ENCODE results near the gene DHX30.
"Not testable (repeated sequence)": the region's sequence is repeated elsewhere in the genome, so short reads cannot be mapped to it uniquely, and the experiment has no call there.

Gene DHX30

GRCh38 chr3:47877719-47878118 lies 74.8 kb downstream of the DHX30 start:
- Mint-ChIP-seq H3K27me3 (no peaks in the 10 kb centered on the region), H3K4me3 (no peak overlapping the region), H3K27ac (no peak overlapping the region), H3K4me1 (peaks cover 4% of the 10 kb centered on the region), H3K9me3 (no peaks in the 10 kb centered on the region), H3K36me3 (peaks cover 5% of the 10 kb centered on the region)

GRCh38 chr3:47882338-47882737 lies 79.4 kb downstream of the DHX30 start:
- Mint-ChIP-seq H3K27ac (no peak overlapping the region), H3K4me3 (no peak overlapping the region), H3K36me3 (peaks cover 14% of the 10 kb centered on the region), H3K27me3 (no peaks in the 10 kb centered on the region), H3K9me3 (no peaks in the 10 kb centered on the region), H3K4me1 (peaks cover 4% of the 10 kb centered on the region)

DNA sequence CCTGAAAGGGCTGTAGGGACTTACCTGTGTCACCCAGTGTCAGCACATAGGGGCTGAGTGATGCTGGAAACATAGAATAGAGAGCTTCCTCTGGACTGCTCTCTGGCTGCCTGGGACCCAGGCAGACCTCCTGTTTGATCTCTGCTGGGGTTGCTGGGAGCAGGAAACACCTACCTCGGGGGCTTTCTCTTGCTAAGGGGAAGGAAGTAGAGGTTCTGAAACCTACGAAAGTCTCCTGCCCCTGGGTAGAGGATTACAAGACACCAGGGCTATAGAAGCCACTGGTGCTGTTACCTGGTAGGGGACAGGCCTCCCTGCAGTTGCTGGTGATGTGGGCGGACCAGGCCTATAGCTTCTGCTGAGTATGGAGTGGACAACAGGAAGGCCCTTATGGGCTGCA lies 81.7 kb downstream of the DHX30 start:
- H3K27me3 Mint-ChIP-seq = no peaks in the 10 kb centered on the region
- no peak overlapping the region for H3K4me3 Mint-ChIP-seq
- no peak overlapping the region for H3K27ac Mint-ChIP-seq
- no peaks in the 10 kb centered on the region for H3K4me1 Mint-ChIP-seq
- no peaks in the 10 kb centered on the region for H3K9me3 Mint-ChIP-seq
- peaks cover 14% of the 10 kb centered on the region for H3K36me3 Mint-ChIP-seq

GRCh38 chr3:47885168-47885567 lies 82.2 kb downstream of the DHX30 start:
- Mint-ChIP-seq H3K36me3 (peaks cover 14% of the 10 kb centered on the region), H3K27ac (no peak overlapping the region)

DNA sequence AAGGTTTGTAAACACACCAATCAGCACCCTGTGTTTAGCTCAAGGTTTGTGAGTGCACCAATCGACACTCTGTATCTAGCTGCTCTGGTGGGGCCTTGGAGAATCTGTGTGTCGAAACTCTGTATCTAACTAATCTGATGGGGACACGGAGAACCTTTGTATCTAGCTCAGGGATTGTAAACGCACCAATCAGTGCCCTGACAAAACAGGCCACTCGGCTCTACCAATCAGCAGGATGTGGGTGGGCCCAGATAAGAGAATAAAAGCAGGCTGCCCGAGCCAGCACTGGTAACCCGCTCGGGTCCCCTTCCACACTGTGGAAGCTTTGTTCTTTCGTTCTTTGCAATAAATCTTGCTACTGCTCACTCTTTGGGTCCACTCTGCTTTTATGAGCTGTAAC lies 85.1 kb downstream of the DHX30 start:
- not testable (repeated sequence) for H3K27ac Mint-ChIP-seq, H3K9me3 Mint-ChIP-seq, H3K4me1 Mint-ChIP-seq, H3K27me3 Mint-ChIP-seq, H3K4me3 Mint-ChIP-seq
- H3K36me3 Mint-ChIP-seq = peaks cover 16% of the 10 kb centered on the region

More at GRCh38 chr3:47885168-47885567, 82.2 kb downstream of the DHX30 start:
- Mint-ChIP-seq H3K4me1 (no peaks in the 10 kb centered on the region), H3K4me3 (no peak overlapping the region), H3K9me3 (no peaks in the 10 kb centered on the region), H3K27me3 (no peaks in the 10 kb centered on the region)

DNA sequence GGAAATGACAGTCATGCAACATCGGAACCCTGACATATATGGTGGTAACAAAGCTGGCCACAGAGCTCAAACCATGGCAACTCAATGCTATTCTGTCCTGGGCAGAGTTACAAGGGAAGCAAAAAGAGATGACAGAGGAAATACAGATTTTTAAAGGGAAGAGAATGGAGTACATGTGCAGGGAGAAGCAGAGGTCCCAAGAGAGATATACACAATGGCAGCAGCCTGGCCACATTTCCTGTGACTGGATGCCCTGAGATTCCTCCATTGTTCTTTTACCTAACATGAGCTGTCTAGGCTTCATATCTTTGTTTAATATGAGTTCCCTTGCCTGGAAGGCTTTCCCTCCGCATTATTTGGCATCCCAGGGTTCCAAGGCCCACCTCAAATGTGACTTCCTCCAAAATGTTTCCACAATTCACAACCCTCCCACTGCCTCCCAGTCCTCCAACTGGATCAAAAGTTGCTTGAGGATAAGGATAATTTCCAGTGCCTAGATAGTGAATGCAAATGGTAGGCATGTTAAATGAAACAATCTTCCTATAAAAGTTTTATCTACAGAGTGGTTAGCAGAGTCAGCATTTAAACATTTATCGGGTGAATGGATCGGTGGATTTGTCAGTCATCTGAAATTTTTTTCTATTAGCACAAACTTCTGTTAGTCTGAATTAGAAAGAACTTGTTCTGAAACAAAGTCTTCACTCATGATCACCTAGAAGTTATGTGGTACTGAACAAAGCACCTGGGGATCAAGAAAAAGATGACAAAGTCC lies 86.2 kb downstream of the DHX30 start:
- Mint-ChIP-seq H3K27me3 (no peaks in the 10 kb centered on the region), H3K9me3 (no peaks in the 10 kb centered on the region), H3K4me3 (no peak overlapping the region), H3K36me3 (peaks cover 18% of the 10 kb centered on the region), H3K27ac (no peak overlapping the region), H3K4me1 (no peaks in the 10 kb centered on the region)

DNA sequence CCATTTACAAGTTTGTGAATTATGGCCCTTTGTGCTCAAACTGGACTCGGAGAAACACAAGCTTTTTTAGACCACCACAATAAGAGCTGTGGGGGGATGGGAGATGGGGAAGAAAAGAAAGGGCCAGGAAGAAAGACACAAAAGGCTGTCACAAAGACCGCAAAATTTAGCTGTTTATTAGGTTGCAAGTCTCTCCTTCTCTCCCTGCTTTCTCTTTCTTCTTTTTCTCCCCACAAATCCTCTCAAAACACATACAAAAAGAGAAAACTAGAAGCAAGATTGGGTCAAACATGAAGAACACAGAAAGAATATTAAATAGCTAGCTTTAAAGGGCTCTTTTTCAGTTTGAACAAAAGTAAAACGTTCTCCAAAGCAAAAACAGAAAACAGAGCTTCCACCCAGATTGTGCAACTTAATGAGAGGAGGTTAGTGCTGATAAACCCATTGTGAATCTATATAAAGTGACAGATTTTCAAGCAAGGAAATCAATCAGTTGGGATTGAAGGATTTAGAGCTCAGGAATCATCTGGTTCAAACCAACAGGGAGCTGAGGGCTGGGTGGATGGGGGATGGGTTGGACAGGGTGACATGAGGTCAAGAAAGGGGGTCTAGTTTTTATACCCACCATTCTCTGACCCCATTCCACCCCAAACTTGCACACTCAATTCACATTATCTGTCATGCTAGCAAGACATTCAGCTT lies 87.3 kb downstream of the DHX30 start:
- H3K9me3 Mint-ChIP-seq = no peaks in the 10 kb centered on the region
- H3K4me3 Mint-ChIP-seq = no peak overlapping the region
- no peaks in the 10 kb centered on the region for H3K27me3 Mint-ChIP-seq
- no peaks in the 10 kb centered on the region for H3K4me1 Mint-ChIP-seq
- H3K27ac Mint-ChIP-seq = no peak overlapping the region
- H3K36me3 Mint-ChIP-seq = peaks cover 9% of the 10 kb centered on the region

DNA sequence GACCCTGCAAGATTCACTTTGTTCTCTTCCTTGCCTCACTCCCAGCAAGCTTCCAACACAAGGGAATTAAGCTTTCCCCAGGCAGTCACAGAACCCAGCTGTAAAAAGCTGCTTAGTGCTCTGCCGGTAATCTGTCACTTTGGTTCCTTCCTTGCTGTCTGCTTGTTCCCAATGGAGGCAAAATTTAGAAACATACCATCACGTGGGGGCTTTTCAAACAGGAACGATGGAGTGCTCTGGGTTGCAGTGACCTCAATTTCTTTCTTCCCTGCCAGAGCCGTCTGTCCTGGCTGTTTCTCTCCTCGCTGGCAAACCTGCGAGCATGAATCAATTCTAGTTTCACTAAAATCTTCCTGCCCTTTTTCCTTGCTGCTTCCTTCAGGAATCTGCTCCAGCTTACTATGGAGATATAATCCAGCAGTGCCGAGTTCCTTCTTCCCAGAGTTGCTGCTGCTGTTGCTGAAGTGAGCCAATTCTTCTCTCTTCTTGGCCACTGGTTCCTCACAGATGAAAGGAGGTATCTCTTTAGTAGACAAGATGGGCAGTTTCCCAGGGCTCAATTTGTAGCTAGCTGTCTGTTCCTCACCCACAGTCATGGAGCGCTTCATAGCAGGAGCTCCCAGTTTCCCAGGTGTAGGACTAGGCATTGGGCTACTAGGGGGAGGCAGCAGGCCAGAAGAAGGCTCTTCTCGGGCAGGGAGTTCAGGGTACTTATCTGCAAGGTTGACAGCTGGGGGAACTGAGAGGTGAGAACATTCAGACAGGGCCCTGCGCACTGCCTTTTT lies 88.1 kb downstream of the DHX30 start:
- no peak overlapping the region for H3K27ac Mint-ChIP-seq
- peaks cover 7% of the 10 kb centered on the region for H3K36me3 Mint-ChIP-seq
- no peaks in the 10 kb centered on the region for H3K9me3 Mint-ChIP-seq
- no peak overlapping the region for H3K4me3 Mint-ChIP-seq
- no peaks in the 10 kb centered on the region for H3K27me3 Mint-ChIP-seq
- no peaks in the 10 kb centered on the region for H3K4me1 Mint-ChIP-seq

DNA sequence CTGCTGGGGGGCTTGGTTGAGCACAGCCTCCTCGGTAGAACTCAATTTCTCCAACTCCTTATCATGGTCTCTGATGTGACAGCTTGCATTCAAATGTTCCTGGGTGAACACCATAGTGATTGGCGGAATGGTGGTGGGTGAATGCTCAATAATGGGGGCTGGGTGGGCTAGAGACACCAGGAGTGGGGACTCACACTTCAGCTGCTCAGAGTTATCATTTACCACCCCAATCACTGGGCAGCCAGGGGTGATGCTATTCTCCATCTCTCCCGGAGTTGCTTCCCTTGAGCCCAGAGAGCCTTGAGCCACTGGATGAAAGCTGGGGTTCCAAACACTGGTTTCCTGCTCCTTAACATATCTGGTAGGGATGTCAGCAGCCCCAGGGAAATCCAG lies 88.7 kb downstream of the DHX30 start:
- Mint-ChIP-seq H3K27me3 (no peaks in the 10 kb centered on the region), H3K9me3 (no peaks in the 10 kb centered on the region), H3K4me1 (no peaks in the 10 kb centered on the region), H3K36me3 (peaks cover 6% of the 10 kb centered on the region), H3K27ac (no peak overlapping the region), H3K4me3 (no peak overlapping the region)

DNA sequence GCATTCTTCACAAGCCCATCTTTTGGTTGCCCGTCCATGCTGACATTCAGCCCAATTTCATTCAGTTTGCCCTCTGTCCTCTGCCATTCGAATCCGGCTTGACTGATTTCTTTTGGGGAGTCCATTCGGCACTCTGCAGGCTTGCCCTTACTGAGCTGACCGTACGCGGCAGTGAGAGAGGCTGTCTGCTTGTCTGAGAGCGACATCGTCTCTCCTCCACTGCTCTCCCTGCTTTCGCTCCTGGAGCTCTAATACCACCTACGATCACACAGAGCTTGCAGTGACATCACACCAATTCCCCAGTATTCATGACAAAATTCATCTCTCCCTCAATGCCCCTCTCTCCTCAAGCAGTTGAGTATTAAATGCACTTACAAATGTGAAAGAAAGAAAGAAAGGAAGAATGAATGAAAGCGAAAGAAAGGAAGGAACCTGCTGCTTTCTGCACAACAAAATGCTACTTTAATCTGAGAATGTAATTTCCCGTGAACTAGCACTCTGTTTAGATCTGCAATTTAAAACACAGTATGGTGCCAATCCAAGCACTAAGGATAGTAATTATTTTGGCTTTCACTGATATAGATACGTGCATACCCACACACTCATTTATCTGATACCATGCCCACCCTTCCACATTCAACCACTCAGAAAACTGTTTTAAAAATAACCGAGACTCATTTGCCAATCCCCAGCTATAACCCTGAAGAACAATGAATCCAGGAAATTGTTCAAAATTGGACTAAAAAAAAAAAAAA lies 89.5 kb downstream of the DHX30 start:
- peaks cover 6% of the 10 kb centered on the region for H3K36me3 Mint-ChIP-seq
- H3K9me3 Mint-ChIP-seq = no peaks in the 10 kb centered on the region
- H3K27ac Mint-ChIP-seq = no peak overlapping the region
- H3K4me3 Mint-ChIP-seq = no peak overlapping the region
- H3K4me1 Mint-ChIP-seq = peaks cover 3% of the 10 kb centered on the region
- H3K27me3 Mint-ChIP-seq = no peaks in the 10 kb centered on the region

DNA sequence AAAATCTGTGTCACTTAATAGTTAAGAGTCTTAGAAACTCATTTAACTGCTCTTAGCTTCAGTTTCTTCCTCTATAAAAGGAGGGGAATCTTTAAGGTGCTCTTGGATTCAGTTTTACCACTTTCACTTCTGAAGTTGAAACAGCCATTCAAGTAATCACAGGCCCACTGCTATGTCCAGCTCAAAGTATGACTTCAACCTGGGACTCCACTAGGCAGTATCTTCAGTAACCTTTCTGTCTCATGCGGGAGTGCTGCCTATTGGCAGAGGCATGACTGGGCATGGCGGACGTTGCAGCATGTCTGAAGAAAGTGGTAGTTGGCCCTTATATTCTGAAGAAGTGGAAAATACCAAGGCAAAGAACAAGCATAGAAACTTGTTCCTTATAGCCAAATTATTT lies 92.3 kb downstream of the DHX30 start:
- H3K27ac Mint-ChIP-seq = no peak overlapping the region
- H3K4me1 Mint-ChIP-seq = peaks cover 17% of the 10 kb centered on the region
- H3K4me3 Mint-ChIP-seq = no peak overlapping the region
- H3K9me3 Mint-ChIP-seq = no peaks in the 10 kb centered on the region
- H3K27me3 Mint-ChIP-seq = no peaks in the 10 kb centered on the region
- peaks cover 6% of the 10 kb centered on the region for H3K36me3 Mint-ChIP-seq

DNA sequence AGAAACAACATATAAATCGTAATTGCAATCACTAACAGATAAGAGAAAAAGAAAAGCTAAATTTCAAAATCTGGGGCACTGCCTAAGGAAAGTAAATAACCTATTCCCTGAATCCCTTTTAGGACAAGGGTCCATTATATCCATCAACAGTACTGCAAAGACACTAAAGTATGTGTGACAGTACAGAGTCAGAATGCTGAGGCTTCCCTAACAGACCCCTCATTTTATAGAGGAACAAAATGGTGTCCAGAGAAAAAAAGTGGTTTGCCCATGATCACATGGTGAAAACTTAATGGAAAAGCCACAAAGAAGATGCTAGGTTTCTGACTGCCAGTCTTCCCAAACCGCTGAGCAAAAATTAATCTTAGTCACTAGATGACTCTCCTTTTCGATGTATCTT lies 93.8 kb downstream of the DHX30 start:
- H3K4me3 Mint-ChIP-seq = no peak overlapping the region
- H3K4me1 Mint-ChIP-seq = peaks cover 17% of the 10 kb centered on the region
- H3K9me3 Mint-ChIP-seq = no peaks in the 10 kb centered on the region
- H3K27ac Mint-ChIP-seq = no peak overlapping the region
- no peaks in the 10 kb centered on the region for H3K27me3 Mint-ChIP-seq
- H3K36me3 Mint-ChIP-seq = peaks cover 7% of the 10 kb centered on the region

- H3K9me3 Mint-ChIP-seq = no peaks in the 10 kb centered on the region
- no peaks in the 10 kb centered on the region for H3K27me3 Mint-ChIP-seq
- H3K36me3 Mint-ChIP-seq = peaks cover 6% of the 10 kb centered on the region
- peak overlapping the region; percentile 23 for H3K27ac Mint-ChIP-seq
- H3K4me3 Mint-ChIP-seq = no peak overlapping the region
- peaks cover 17% of the 10 kb centered on the region for H3K4me1 Mint-ChIP-seq
Observed at GRCh38 chr3:47897954-47898353, 95.0 kb downstream of the DHX30 start.

DNA sequence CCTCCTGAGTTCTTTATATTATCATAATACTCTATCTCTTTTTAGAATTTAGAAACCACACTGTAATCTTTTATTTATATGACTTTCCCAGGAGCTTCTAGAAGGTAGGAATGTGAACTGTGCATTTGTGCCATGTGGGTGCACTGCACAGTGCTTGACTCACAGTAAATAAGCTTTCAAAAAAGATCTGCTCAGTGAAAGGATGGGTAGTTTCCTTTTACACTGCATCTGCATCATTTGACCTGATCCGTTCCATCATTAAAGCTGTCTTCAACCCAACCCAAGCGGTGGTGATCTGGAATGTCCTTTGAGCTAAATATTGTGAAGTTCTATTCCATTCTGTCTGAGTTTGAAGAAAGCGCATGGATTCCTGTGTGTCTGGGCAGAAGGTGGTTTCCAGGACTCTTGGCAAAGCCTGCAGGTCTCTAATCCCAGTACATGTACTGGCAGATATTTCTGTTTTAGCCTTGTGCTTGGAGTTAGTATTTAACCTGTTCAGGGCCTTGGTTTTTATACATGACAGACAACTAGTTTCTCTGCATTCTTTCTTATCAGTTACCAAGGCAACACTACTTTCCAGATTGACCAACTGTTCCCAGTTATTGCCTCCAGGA lies 96.7 kb downstream of the DHX30 start:
- Mint-ChIP-seq H3K4me3 (no peak overlapping the region), H3K27ac (no peak overlapping the region)

More for the DNA sequence above, 96.7 kb downstream of the DHX30 start:
- Mint-ChIP-seq H3K4me1 (peaks cover 17% of the 10 kb centered on the region), H3K36me3 (peaks cover 4% of the 10 kb centered on the region), H3K27me3 (no peaks in the 10 kb centered on the region), H3K9me3 (no peaks in the 10 kb centered on the region)
